Naive thymus-derived CD4-positive, alpha-beta T cell (primary cell): ENCODE measurements around the gene FHOD1. TPM values are rescaled to one million over a fixed set of nuclear protein-coding genes. Genes with fewer than 3 reads are reported as not detected.

Experiments
- ATAC-seq: fragments of 150-1000 bp; cut with Tn5 transposase; 2 replicates; pipeline ENCODE4 v1.10.0; 2021; ENCODE audit warnings: mild to moderate bottlenecking, moderate library complexity
- CTCF ChIA-PET: fragments of 350-600 bp; sonication (Branson Sonifier 250); formaldehyde crosslinking; loops from one replicate; lab custom pipeline; 2021; ENCODE audit warnings: antibody characterized with exemption; lab: Charles Lee
- POLR2A ChIA-PET: fragments of 350-600 bp; sonication (Branson Sonifier 250); formaldehyde crosslinking; loops from one replicate; lab custom pipeline; 2021; ENCODE audit warnings: antibody characterized with exemption, inconsistent platforms; lab: Charles Lee
- DNase-seq, 9 donors: peaks; one replicate each; pipeline versions ENCODE4 v3.0.0 to v3.0.0-alpha.2; 2020 to 2022; ENCODE audit warnings: mixed read lengths in 1 of 9
- H3K27ac ChIP-seq: one replicate; pipeline ENCODE4 v1.7.0; 2013; ENCODE audit warnings: mild to moderate bottlenecking, low read depth, low read length, moderate library complexity
- H3K27me3 ChIP-seq, 2 donors: one replicate each; pipeline ENCODE4 v1.7.0; 2013; ENCODE audit warnings: low read length in 2 of 2, mild to moderate bottlenecking in 2 of 2, moderate library complexity in 2 of 2; ENCODE audit not compliant: control insufficient read depth in 2 of 2, insufficient read depth in 2 of 2
- H3K36me3 ChIP-seq, 3 experiments: 1 replicate in 2 of 3; 2 replicates in 1 of 3; pipeline ENCODE4 v1.7.0; 2013; ENCODE audit warnings: low read length in 3 of 3, mild to moderate bottlenecking in 3 of 3, moderate library complexity in 1 of 3; ENCODE audit not compliant: insufficient read depth in 3 of 3, control insufficient read depth in 2 of 3
- H3K4me1 ChIP-seq, 2 donors: one replicate each; pipeline ENCODE4 v1.7.0; 2013; ENCODE audit warnings: low read length in 2 of 2, mild to moderate bottlenecking in 2 of 2, moderate library complexity in 1 of 2; ENCODE audit not compliant: control insufficient read depth in 2 of 2, insufficient read depth in 2 of 2
- H3K4me3 ChIP-seq: 2 replicates; pipeline ENCODE4 v1.7.0; 2013; ENCODE audit warnings: mild to moderate bottlenecking, low read length
- H3K9me3 ChIP-seq, 3 experiments: 1 replicate in 2 of 3; 2 replicates in 1 of 3; pipeline ENCODE4 v1.7.0; 2013; ENCODE audit warnings: low read length in 3 of 3; ENCODE audit not compliant: control insufficient read depth in 2 of 3
- H3K27ac Mint-ChIP-seq, 9 donors: one replicate each; pipeline ENCODE4 v1.8.0; 2020 to 2022; ENCODE audit warnings: mixed read lengths in 9 of 9, mild to moderate bottlenecking in 8 of 9, moderate library complexity in 5 of 9, inconsistent platforms in 2 of 9
- H3K27me3 Mint-ChIP-seq, 5 donors: one replicate each; pipeline ENCODE4 v1.8.0; 2021 to 2022; ENCODE audit warnings: mixed read lengths in 5 of 5, mild to moderate bottlenecking in 1 of 5
- H3K36me3 Mint-ChIP-seq, 5 donors: one replicate each; pipeline ENCODE4 v1.8.0; 2020 to 2022; ENCODE audit warnings: mixed read lengths in 5 of 5, mild to moderate bottlenecking in 3 of 5, inconsistent platforms in 1 of 5
- H3K4me1 Mint-ChIP-seq, 7 donors: one replicate each; pipeline ENCODE4 v1.8.0; 2020 to 2022; ENCODE audit warnings: mixed read lengths in 7 of 7, mild to moderate bottlenecking in 3 of 7, inconsistent platforms in 1 of 7
- H3K4me3 Mint-ChIP-seq, 10 donors: one replicate each; pipeline ENCODE4 v1.8.0; 2020 to 2022; ENCODE audit warnings: mild to moderate bottlenecking in 10 of 10, mixed read lengths in 10 of 10, moderate library complexity in 6 of 10, inconsistent platforms in 2 of 10
- H3K9me3 Mint-ChIP-seq, 11 donors: one replicate each; pipeline ENCODE4 v1.8.0; 2020 to 2022; ENCODE audit warnings: mixed read lengths in 11 of 11, mild to moderate bottlenecking in 4 of 11, inconsistent platforms in 1 of 11, moderate library complexity in 1 of 11
- intact Hi-C, 2 donors: fragments of 100-400 bp; cut with micrococcal nuclease; formaldehyde crosslinking; loops; one replicate each; pipeline ENCODE4 v1.15.1; 2023
- polyA plus RNA-seq, 2 donors: library from polyadenylated mRNA; unstranded; fragments of 300-500 nt; fragmentation: Illumina TruSeq; gene quantifications; one replicate each; pipeline ENCODE4 v1.2.3, GENCODE V29; 2021
- total RNA-seq, 6 experiments: library from RNA in 5 of 6; stranded (reverse) in 5 of 6; gene quantifications; 1 replicate in 5 of 6; 2 replicates in 1 of 6; pipeline ENCODE4 v1.2.3 and lab custom pipeline; 2021 to 2026

Gene FHOD1
- total and polyA plus RNA-seq, 7 experiments from 2014 or later, result 3.6 to 81.7 (median 32.6) TPM

DNA sequence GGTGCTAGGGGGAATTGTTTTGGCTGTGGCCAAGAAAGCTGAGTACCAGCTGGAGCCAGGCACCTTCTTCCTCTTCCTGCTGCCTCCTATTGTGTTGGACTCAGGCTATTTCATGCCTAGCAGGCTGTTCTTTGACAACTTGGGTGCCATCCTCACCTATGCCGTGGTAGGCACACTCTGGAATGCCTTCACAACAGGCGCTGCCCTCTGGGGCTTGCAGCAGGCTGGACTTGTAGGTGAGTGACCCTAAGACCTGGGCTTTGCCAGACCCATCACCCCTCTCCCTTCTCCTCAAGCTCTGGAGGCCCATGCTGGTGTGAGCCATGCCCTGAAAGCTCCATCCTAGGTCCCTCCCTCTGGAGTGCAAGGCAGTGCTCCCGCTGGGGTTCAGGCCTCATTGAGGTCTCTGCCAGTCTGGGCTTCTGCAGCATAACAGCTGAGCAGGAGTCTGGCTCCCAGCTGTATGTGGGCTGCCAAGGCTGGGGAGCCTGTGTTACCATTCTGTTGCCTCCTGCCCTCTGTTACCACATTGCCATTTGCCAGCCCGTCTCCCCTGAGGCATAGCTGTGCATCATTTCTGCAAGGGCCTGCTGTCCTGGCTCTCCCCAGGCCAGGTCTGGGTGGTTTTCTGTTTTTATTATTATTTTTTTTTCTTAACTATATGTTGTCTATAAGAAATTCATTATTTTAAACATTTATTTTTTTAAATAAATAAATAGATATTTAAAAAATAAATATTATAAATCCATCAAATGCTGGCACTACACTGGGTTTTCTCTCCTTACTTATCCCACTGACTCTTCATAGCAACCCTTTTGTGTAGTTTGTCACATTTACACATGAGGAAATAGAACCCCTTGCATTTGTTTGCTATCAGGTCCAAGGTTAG lies 5.6 kb upstream of the FHOD1 start:
- ATAC-seq (no peak), DNase-seq (no peak)
- peaks cover 15 to 24% (median 18%) of the 10 kb centered on the region in 7 donors for H3K4me1 Mint-ChIP-seq
- H3K4me3 Mint-ChIP-seq, result peak overlapping the region in 1 of 10 donors; percentile 5
- H3K27me3 ChIP-seq, result no peaks in the 10 kb centered on the region
- no peaks in the 10 kb centered on the region for H3K36me3 ChIP-seq
- H3K4me1 ChIP-seq, result peaks cover 10 to 14% of the 10 kb centered on the region in 2 donors
- H3K9me3 ChIP-seq, result no peaks in the 10 kb centered on the region
- intact Hi-C loops, result no loop called here
- H3K27ac ChIP-seq, result no peak overlapping the region
- H3K36me3 Mint-ChIP-seq, result no peaks in the 10 kb centered on the region
- no peaks in the 10 kb centered on the region for H3K9me3 Mint-ChIP-seq
- no peak overlapping the region for H3K4me3 ChIP-seq
- H3K27me3 Mint-ChIP-seq, result peaks cover 0 to 23% (median 3%) of the 10 kb centered on the region in 5 donors
- H3K27ac Mint-ChIP-seq, result no peak overlapping the region
- ChIA-PET CTCF (no interaction called here), POLR2A (no interaction called here)

DNA sequence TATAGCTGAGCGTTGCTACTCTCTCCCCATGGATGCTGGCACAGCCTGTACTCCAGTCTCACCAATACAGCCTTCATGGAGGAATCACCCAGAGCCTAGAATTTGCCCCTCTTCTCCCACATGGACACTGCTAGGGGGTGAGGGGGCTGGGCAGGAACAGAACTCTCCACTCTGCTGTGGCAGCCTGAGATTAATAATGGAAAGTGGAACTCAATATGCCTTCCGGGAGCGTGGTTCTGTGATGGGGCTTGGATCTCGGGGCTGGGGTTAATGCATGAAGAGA lies 2.7 kb upstream of the FHOD1 start:
- peaks cover 0 to 20% (median 0%) of the 10 kb centered on the region in 5 donors for H3K27me3 Mint-ChIP-seq
- DNase-seq (no peak), ATAC-seq (no peak)
- Histone ChIP-seq H3K36me3 (no peaks in the 10 kb centered on the region), H3K4me3 (no peak overlapping the region), H3K4me1 (peaks cover 21 to 24% of the 10 kb centered on the region in 2 donors), H3K27ac (no peak overlapping the region), H3K27me3 (no peaks in the 10 kb centered on the region), H3K9me3 (no peaks in the 10 kb centered on the region)
- CTCF ChIA-PET, result interaction anchor here (0.5 kb wide), 1 partner anchor 77 kb away, joined by 3 read pairs; no protein-coding TSS in a partner anchor
- POLR2A ChIA-PET, result interaction anchor here (0.7 to 1.8 kb wide), 2 partner anchors 92 to 661 kb away, joined by 3 to 4 read pairs; no protein-coding TSS in a partner anchor
- H3K4me3 Mint-ChIP-seq, result peak overlapping the region; percentile 73 to 96 (median 82)
- H3K27ac Mint-ChIP-seq, result peak overlapping the region in 3 of 9 donors; percentile 34 to 70 (median 62)
- intact Hi-C loops, result no loop called here
- H3K36me3 Mint-ChIP-seq, result no peaks in the 10 kb centered on the region
- no peaks in the 10 kb centered on the region for H3K9me3 Mint-ChIP-seq
- H3K4me1 Mint-ChIP-seq, result peaks cover 25 to 38% (median 28%) of the 10 kb centered on the region in 7 donors

DNA sequence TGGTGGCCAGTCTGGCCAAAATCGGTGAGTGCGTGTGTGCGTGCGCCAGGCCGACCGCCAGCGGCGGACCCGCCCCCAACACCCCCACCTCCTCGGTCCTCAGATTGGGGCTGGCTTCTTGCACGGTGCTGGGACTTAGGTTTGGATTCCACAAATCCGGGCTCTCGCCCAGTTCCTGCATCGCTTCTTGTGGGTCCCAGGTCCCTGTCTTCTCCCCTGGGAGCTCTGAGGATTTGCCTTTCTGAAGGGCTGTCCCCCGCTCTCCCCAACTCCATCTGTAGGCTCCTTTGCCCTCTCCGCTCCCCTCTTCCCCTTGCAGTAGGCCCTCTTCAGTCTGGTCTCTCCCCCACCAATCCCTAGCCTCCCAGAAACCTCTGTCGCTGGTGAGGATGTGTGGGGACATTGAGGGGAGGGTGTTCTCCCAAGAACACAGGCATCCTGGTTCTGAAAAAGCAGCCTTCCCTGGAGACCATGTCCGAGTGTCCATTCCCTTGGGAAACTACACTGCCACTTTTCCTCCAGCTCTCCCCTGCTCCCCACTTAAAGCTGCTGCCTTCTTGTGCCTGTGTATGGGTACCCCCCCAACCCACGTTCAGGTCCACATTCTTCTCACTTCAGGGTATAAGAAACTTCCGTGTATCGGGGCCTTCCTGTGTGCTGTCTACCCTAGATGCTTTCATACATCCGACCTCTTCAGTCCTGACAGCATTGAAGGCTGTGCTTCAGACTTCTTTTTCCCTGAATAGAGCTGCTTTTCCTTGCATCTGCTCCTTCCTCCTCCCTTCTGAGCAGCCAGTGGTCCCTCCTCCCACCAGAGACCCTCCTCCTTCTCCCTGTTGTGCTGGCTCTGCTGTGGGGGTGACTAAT lies 2.1 kb upstream of the FHOD1 start:
- H3K27me3 ChIP-seq, result no peaks in the 10 kb centered on the region
- H3K27ac ChIP-seq, result no peak overlapping the region
- ChIA-PET POLR2A (interaction anchor here (0.7 to 1.8 kb wide), 2 partner anchors 92 to 662 kb away, joined by 3 to 4 read pairs; no protein-coding TSS in a partner anchor), CTCF (interaction anchor here (0.7 kb wide), 1 partner anchor 57 kb away, joined by 3 read pairs; no protein-coding TSS in a partner anchor)
- no peaks in the 10 kb centered on the region for H3K9me3 Mint-ChIP-seq
- H3K36me3 ChIP-seq, result no peaks in the 10 kb centered on the region
- H3K36me3 Mint-ChIP-seq, result no peaks in the 10 kb centered on the region
- H3K9me3 ChIP-seq, result no peaks in the 10 kb centered on the region
- ATAC-seq, result no peak
- peaks cover 0 to 20% (median 0%) of the 10 kb centered on the region in 5 donors for H3K27me3 Mint-ChIP-seq
- H3K27ac Mint-ChIP-seq, result peak overlapping the region in 5 of 9 donors; percentile 34 to 89 (median 65)
- no peak for DNase-seq
- H3K4me1 Mint-ChIP-seq, result peaks cover 30 to 44% (median 34%) of the 10 kb centered on the region in 7 donors
- intact Hi-C loops, result loop anchor here in 1 of 2 donors (2.0 to 10.0 kb wide), 4 partner anchors 233 to 1883 kb away; partner anchors contain the start of genes AGRP, ATP6V0D1, CENPT and CHTF8
- H3K4me3 Mint-ChIP-seq, result peak overlapping the region; percentile 73 to 96 (median 82)
- H3K4me1 ChIP-seq, result peaks cover 27 to 29% of the 10 kb centered on the region in 2 donors
- peak overlapping the region; percentile 32 for H3K4me3 ChIP-seq

DNA sequence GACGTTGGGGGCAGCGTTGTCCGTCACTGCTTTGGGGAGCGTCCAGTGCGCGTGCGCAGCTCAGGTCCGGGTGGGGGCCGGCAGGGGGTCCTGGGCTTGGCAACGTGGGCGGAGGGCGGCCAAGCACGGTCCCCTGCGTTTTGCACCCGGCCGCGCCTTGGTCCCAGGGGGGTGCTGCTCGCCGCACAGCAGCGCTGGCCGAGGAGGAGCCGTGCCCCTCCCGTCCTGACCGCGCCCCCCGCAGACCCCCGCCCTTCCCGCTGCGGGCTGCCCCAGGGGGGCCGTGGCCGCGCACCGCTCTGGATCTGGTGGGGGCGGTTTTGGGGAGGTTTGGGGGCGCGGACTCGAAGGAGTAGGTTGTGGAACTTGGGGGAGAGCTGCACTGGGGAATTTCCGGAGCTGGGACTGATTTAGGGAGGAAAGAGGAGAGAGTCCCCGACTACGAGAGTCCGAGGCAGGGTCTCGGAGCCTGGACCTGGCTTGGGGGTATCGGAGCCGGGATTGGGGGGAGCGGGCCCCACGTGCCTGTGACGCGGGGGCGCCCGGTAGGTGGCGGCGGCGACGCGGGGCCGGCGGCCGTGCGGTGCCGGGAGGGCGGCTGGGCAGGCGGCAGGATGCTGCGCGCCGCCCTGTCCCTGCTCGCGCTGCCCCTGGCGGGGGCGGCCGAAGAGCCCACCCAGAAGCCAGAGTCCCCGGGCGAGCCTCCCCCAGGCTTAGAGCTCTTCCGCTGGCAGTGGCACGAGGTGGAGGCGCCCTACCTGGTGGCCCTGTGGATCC lies 1.3 kb upstream of the FHOD1 start, which contains the start of gene SLC9A5:
SLC9A5 (plus strand) TSS at position 579 of the 777 bp plus-strand sequence; CDS start at position 615, 36 bp downstream.
- no peak for ATAC-seq
- H3K4me1 Mint-ChIP-seq, result peaks cover 35 to 50% (median 41%) of the 10 kb centered on the region in 7 donors
- H3K9me3 Mint-ChIP-seq, result no peaks in the 10 kb centered on the region
- Histone ChIP-seq H3K4me1 (peaks cover 31 to 37% of the 10 kb centered on the region in 2 donors), H3K27ac (peak within 1 kb of the TSS; percentile 57), H3K4me3 (peak within 1 kb of the TSS; percentile 68), H3K9me3 (no peaks in the 10 kb centered on the region), H3K27me3 (no peaks in the 10 kb centered on the region), H3K36me3 (no peaks in the 10 kb centered on the region)
- peak within 1 kb of the TSS; percentile 70 to 92 (median 80) for H3K27ac Mint-ChIP-seq
- ChIA-PET POLR2A (interaction anchor here (0.9 to 2.8 kb wide), 4 partner anchors 14 to 91 kb away, joined by 3 to 20 read pairs (median 4); partner anchors contain the start of gene TMEM208), CTCF (interaction anchor here (0.7 kb wide), 1 partner anchor 56 kb away, joined by 3 read pairs; no protein-coding TSS in a partner anchor)
- peaks cover 0 to 20% (median 0%) of the 10 kb centered on the region in 5 donors for H3K27me3 Mint-ChIP-seq
- intact Hi-C loops, result loop anchor here in 1 of 2 donors (2.0 to 10.0 kb wide), 4 partner anchors 234 to 1884 kb away; partner anchors contain the start of genes AGRP, ATP6V0D1, CENPT and CHTF8
- no peaks in the 10 kb centered on the region for H3K36me3 Mint-ChIP-seq
- H3K4me3 Mint-ChIP-seq, result peak within 1 kb of the TSS; percentile 86 to 96 (median 91)
- peak in 4 of 9 donors; percentile 10 to 68 (median 26) for DNase-seq

DNA sequence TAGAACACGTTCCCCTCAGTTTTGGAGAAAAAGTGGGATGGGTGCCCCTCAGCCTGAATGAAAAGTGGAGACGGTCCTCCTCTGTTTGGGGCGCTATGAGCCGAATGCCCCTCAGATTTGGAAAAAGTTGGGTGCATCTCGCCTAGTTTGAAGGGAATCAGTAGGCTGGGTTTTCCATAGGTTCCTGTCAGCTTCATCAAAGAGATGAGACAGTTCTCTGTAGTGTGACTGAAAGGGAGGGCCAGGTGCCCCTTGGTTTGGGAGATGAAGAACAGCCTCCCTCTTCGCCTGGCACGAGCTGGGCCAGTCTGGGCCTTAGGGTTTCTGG lies 756 bp upstream of the FHOD1 start:
- ChIA-PET POLR2A (interaction anchor here (0.6 to 2.8 kb wide), 5 partner anchors 9 to 90 kb away, joined by 3 to 20 read pairs (median 3); partner anchors contain the start of gene TMEM208), CTCF (interaction anchor here (0.7 to 1.0 kb wide), 3 partner anchors 19 to 24 kb away, joined by 3 to 4 read pairs (median 3); partner anchors contain the start of gene TMEM208)
- Histone ChIP-seq H3K36me3 (no peaks in the 10 kb centered on the region), H3K4me1 (peaks cover 31 to 39% of the 10 kb centered on the region in 2 donors), H3K9me3 (no peaks in the 10 kb centered on the region), H3K4me3 (peak overlapping the region; percentile 68), H3K27me3 (no peaks in the 10 kb centered on the region), H3K27ac (peak overlapping the region; percentile 57)
- peaks cover 37 to 50% (median 41%) of the 10 kb centered on the region in 7 donors for H3K4me1 Mint-ChIP-seq
- DNase-seq (no peak), ATAC-seq (no peak)
- no peaks in the 10 kb centered on the region for H3K36me3 Mint-ChIP-seq
- no peaks in the 10 kb centered on the region for H3K9me3 Mint-ChIP-seq
- peak overlapping the region; percentile 83 to 96 (median 91) for H3K4me3 Mint-ChIP-seq
- intact Hi-C loops, result loop anchor here in 1 of 2 donors (2.0 to 10.0 kb wide), 4 partner anchors 234 to 1884 kb away; partner anchors contain the start of genes AGRP, ATP6V0D1, CENPT and CHTF8
- H3K27me3 Mint-ChIP-seq, result peaks cover 0 to 20% (median 0%) of the 10 kb centered on the region in 5 donors
- H3K27ac Mint-ChIP-seq, result peak overlapping the region; percentile 70 to 92 (median 76)
